ENCODE measurements around the gene ATG16L2. TPM values are rescaled to one million over a fixed set of nuclear protein-coding genes. Genes with fewer than 3 reads are reported as not detected.

Gene ATG16L2
- total RNA-seq, 1 experiment from 2014 or later, result 17.3 TPM

DNA sequence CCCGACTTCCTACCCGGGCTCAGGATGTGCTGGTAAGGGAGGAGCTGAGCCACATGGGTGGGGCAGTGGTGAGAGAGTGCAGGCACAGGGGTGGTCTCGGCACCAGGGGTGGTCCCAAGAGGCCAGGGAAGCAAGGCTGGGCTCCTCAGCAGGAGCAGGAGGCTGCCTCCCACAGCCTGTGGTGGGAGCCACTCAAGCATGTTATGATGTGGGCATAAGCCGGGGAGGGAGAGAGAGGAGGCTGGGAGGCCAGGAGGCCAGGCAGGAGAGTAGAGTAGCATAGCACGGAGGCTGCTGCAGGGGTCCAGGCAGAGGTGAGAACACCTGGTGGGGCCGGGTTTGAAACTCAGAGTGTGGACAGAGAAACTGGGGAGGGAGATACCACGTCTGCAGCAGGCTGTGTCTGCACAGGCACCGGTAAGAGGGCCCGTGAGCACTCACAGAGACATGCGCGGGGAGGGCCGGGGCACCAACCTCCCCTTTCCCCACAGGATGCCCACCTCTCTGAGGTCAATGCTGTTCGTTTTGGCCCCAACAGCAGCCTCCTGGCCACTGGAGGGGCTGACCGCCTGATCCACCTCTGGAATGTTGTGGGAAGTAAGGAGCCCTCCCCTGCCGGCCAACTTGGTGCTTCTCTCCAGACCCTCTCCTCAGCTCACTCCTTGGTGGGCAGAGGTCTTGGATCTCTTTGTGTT, 10.7 kb downstream of the ATG16L2 start:
- H3K9me3 Mint-ChIP-seq, result no peaks in the 10 kb centered on the region; a peak in 1 of 5 replicates
- Histone ChIP-seq H2BK15ac (ENCODE audit: low read depth, low read length) (no peak overlapping the region), H2AFZ (ENCODE audit: low read length) (no peak overlapping the region), H4K8ac (replicated peaks; ENCODE audit: insufficient read length, low read depth, low read length) (no peak overlapping the region), H3K23me2 (ENCODE audit: insufficient read length, low read depth, low read length, poor library complexity, severe bottlenecking) (peaks cover 13% of the 10 kb centered on the region), H3K27me3 (ENCODE audit: insufficient read depth, low read length) (no peaks in the 10 kb centered on the region; the same call in 1 of the 2 replicates), H3K18ac (ENCODE audit: insufficient read length, low read depth, low read length) (no peak overlapping the region), H2BK12ac (ENCODE audit: insufficient read length, low read depth, low read length) (no peak overlapping the region), H3K79me1 (ENCODE audit: insufficient read depth, low read depth, low read length, poor library complexity, severe bottlenecking) (no peaks in the 10 kb centered on the region), H3K23ac (ENCODE audit: insufficient read length, low read depth, low read length) (no peak overlapping the region), H3K14ac (ENCODE audit: insufficient read depth, low read length) (no peak overlapping the region), H2AK5ac (ENCODE audit: insufficient read length, low read length) (no peak overlapping the region), H3K9me3 (ENCODE audit: control insufficient read depth, low read depth, low read length) (no peaks in the 10 kb centered on the region), H4K91ac (ENCODE audit: insufficient read length, low read depth, low read length) (no peak overlapping the region), H3K4me1 (ENCODE audit: insufficient read depth, low read length) (peaks cover 2% of the 10 kb centered on the region; the same call in 1 of the 2 replicates), H2BK20ac (ENCODE audit: low read depth, low read length, poor library complexity, severe bottlenecking) (no peak overlapping the region), H3K79me2 (ENCODE audit: insufficient read depth, low read length) (no peaks in the 10 kb centered on the region), H4K20me1 (ENCODE audit: control insufficient read depth, insufficient read depth, insufficient read length) (no peaks in the 10 kb centered on the region), H3K4me2 (ENCODE audit: insufficient read depth, insufficient read length, low read length) (no peak overlapping the region), H3K4ac (ENCODE audit: low read depth, low read length) (no peak overlapping the region), H3K27ac (ENCODE audit: insufficient read length, low read depth, low read length) (no peak overlapping the region), H3K56ac (ENCODE audit: insufficient read length, low read depth, low read length) (no peak overlapping the region), H2BK120ac (ENCODE audit: low read depth, low read length, poor library complexity, severe bottlenecking) (no peak overlapping the region), H3K9ac (ENCODE audit: extremely low read depth, insufficient read length, low read length) (no peak overlapping the region), H4K5ac (ENCODE audit: insufficient read length, low read depth, low read length) (no peak overlapping the region), H2BK5ac (ENCODE audit: insufficient read length, low read length) (no peak overlapping the region), H3T11ph (ENCODE audit: low read length) (no peak overlapping the region)
- TF ChIP-seq, protein P1, sequence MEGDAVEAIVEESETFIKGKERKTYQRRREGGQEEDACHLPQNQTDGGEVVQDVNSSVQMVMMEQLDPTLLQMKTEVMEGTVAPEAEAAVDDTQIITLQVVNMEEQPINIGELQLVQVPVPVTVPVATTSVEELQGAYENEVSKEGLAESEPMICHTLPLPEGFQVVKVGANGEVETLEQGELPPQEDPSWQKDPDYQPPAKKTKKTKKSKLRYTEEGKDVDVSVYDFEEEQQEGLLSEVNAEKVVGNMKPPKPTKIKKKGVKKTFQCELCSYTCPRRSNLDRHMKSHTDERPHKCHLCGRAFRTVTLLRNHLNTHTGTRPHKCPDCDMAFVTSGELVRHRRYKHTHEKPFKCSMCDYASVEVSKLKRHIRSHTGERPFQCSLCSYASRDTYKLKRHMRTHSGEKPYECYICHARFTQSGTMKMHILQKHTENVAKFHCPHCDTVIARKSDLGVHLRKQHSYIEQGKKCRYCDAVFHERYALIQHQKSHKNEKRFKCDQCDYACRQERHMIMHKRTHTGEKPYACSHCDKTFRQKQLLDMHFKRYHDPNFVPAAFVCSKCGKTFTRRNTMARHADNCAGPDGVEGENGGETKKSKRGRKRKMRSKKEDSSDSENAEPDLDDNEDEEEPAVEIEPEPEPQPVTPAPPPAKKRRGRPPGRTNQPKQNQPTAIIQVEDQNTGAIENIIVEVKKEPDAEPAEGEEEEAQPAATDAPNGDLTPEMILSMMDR (conservative IDR thresholded peaks at IDR 0.05), result no peak
- WGBS (ENCODE audit: extremely low coverage, insufficient read length, low lambda C conversion rate), result no CpG with 5 or more reads among the region's 15 CpGs
- H3K27ac Mint-ChIP-seq, result peak overlapping the region in 1 of 3 experiments; percentile 25; a peak in 2 of 7 replicates
- H3K4me3 Mint-ChIP-seq, result no peak overlapping the region
- H3K36me3 Mint-ChIP-seq (ENCODE audit: insufficient read depth in 1 of 3, low read depth in 3 of 3), result peaks cover 0 to 5% (median 5%) of the 10 kb centered on the region in 3 experiments; a peak in 3 of 7 replicates
- peaks cover 23% of the 10 kb centered on the region for H3K27me3 Mint-ChIP-seq (ENCODE audit: low read depth)
- no peak for DNase-seq
- H3K4me1 Mint-ChIP-seq, result peaks cover 6 to 12% of the 10 kb centered on the region in 2 experiments
